Nephron progenitor cell (in vitro differentiated cells): ENCODE measurements around the gene PTER.

Source experiments
- DNase-seq: peaks from one replicate; pipeline ENCODE4 v3.0.0; 2021
- H3K27ac Mint-ChIP-seq: 2 replicates; pipeline ENCODE4 v1.8.0; 2021; ENCODE audit warnings: mild to moderate bottlenecking, moderate library complexity, mixed read lengths
- H3K27me3 Mint-ChIP-seq: 2 replicates; pipeline ENCODE4 v1.8.0; 2021; ENCODE audit warnings: mild to moderate bottlenecking, low read depth, mixed read lengths; ENCODE audit not compliant: poor library complexity
- H3K36me3 Mint-ChIP-seq: 2 replicates; pipeline ENCODE4 v1.8.0; 2021; ENCODE audit warnings: low read depth, mixed read lengths
- H3K4me1 Mint-ChIP-seq: 2 replicates; pipeline ENCODE4 v1.8.0; 2021; ENCODE audit warnings: mixed read lengths
- H3K4me3 Mint-ChIP-seq: 2 replicates; pipeline ENCODE4 v1.8.0; 2021; ENCODE audit warnings: mild to moderate bottlenecking, moderate library complexity, mixed read lengths
- H3K9me3 Mint-ChIP-seq: 2 replicates; pipeline ENCODE4 v1.8.0; 2021; ENCODE audit warnings: mild to moderate bottlenecking, moderate library complexity, mixed read lengths
- TF ChIP-seq, protein P1 (sequence below): fragments of 200-600 bp; sonication (generic); IDR thresholded peaks from 2 replicates; pipeline ENCODE4 v1.5.0; 2021; ENCODE audit warnings: antibody characterized with exemption

PTER gene

GRCh38 chr10:16449454-16449853 lies 12.6 kb downstream of the PTER start:
- no peak for DNase-seq
- Mint-ChIP-seq H3K9me3 (peaks cover 15% of the 10 kb centered on the region), H3K4me3 (no peak overlapping the region), H3K27me3 (no peaks in the 10 kb centered on the region), H3K27ac (no peak overlapping the region), H3K4me1 (no peaks in the 10 kb centered on the region), H3K36me3 (peaks cover 33% of the 10 kb centered on the region)
- TF ChIP-seq, protein P1, sequence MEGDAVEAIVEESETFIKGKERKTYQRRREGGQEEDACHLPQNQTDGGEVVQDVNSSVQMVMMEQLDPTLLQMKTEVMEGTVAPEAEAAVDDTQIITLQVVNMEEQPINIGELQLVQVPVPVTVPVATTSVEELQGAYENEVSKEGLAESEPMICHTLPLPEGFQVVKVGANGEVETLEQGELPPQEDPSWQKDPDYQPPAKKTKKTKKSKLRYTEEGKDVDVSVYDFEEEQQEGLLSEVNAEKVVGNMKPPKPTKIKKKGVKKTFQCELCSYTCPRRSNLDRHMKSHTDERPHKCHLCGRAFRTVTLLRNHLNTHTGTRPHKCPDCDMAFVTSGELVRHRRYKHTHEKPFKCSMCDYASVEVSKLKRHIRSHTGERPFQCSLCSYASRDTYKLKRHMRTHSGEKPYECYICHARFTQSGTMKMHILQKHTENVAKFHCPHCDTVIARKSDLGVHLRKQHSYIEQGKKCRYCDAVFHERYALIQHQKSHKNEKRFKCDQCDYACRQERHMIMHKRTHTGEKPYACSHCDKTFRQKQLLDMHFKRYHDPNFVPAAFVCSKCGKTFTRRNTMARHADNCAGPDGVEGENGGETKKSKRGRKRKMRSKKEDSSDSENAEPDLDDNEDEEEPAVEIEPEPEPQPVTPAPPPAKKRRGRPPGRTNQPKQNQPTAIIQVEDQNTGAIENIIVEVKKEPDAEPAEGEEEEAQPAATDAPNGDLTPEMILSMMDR: no peak

GRCh38 chr10:16458166-16458955 lies 21.6 kb downstream of the PTER start:
- Mint-ChIP-seq H3K4me1 (peaks cover 7% of the 10 kb centered on the region), H3K36me3 (no peaks in the 10 kb centered on the region), H3K27me3 (peaks cover 13% of the 10 kb centered on the region), H3K9me3 (no peaks in the 10 kb centered on the region), H3K4me3 (no peak overlapping the region), H3K27ac (peak overlapping the region; percentile 64)
- TF ChIP-seq, protein P1: no peak
- no peak for DNase-seq

DNA sequence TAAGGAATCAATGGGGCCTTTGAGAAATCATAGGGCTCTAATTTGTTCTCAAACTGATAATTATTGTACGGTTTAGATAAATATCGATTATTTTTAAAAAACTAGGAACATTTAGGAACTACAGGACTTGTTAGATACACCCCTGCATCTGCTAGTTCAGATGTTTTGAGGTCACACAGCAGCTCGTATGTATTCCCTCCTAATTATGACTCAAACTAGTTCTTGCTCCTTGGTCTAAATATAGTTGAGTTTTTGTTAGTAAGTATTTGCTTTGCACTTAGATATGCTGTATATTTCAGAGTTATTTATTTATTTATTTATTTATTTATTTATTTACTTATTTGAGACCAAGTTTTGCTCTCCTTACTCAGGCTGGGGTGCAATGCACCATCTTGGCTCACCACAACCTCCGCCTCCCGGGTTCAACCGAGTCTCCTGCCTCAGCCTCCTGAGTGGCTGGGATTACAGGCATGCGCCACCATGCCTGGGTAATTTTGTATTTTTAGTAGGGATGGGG lies 22.7 kb downstream of the PTER start:
- Mint-ChIP-seq H3K27me3 (peaks cover 16% of the 10 kb centered on the region), H3K27ac (no peak overlapping the region), H3K4me1 (peaks cover 7% of the 10 kb centered on the region), H3K36me3 (peaks cover 11% of the 10 kb centered on the region), H3K4me3 (no peak overlapping the region), H3K9me3 (peaks cover 9% of the 10 kb centered on the region)
- no peak for DNase-seq
- TF ChIP-seq, protein P1: no peak

GRCh38 chr10:16466001-16466400 lies 29.2 kb downstream of the PTER start:
- H3K36me3 Mint-ChIP-seq: peaks cover 24% of the 10 kb centered on the region
- H3K9me3 Mint-ChIP-seq: peaks cover 17% of the 10 kb centered on the region
- peaks cover 17% of the 10 kb centered on the region for H3K27me3 Mint-ChIP-seq
- DNase-seq: no peak
- no peaks in the 10 kb centered on the region for H3K4me1 Mint-ChIP-seq
- H3K4me3 Mint-ChIP-seq: no peak overlapping the region
- no peak overlapping the region for H3K27ac Mint-ChIP-seq
- TF ChIP-seq, protein P1: no peak

DNA sequence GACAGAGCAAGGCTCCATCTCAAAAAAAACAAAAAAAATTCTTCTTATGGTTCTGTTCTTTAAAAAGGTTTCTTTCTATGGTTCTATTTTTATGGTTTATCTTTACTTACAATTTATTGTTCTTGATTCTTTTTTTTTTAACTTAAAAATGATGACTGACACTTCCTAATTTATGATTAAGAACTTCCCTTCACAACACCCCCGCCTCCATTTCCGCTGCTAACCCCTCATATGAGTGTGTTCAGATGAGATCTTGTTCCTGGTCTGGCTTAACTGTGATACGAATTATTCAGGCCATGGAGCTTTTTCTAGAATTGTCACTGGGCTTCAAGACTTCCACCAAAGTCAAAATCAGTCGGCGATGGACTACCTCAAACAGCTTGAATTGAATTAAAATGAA lies 33.9 kb downstream of the PTER start:
- Mint-ChIP-seq H3K9me3 (peaks cover under 1% of the 10 kb centered on the region), H3K4me1 (no peaks in the 10 kb centered on the region), H3K27me3 (peaks cover 6% of the 10 kb centered on the region), H3K27ac (no peak overlapping the region), H3K36me3 (peaks cover under 1% of the 10 kb centered on the region), H3K4me3 (no peak overlapping the region)
- DNase-seq: no peak
- TF ChIP-seq, protein P1: no peak

DNA sequence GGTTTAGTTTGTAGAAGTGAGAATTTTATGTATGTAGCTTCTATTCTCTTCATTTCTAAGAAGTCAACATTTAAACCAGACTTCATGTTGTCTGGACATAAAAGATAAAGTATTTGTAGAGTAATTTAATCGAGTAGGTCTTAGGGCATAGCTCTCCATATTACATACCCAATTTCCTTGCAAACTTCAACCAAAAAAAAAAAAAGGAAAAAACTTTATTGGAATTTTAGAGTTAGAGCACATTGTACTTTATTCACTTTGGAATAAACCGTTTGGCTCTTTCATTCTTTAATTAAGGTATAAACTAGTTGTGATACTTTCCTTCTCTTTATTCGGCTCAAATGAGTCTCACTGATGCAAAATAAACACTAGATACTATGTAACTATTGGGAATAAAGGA lies 36.0 kb downstream of the PTER start:
- TF ChIP-seq, protein P1: no peak
- H3K4me1 Mint-ChIP-seq: no peaks in the 10 kb centered on the region
- peaks cover 6% of the 10 kb centered on the region for H3K27me3 Mint-ChIP-seq
- H3K4me3 Mint-ChIP-seq: no peak overlapping the region
- no peak for DNase-seq
- no peaks in the 10 kb centered on the region for H3K9me3 Mint-ChIP-seq
- no peak overlapping the region for H3K27ac Mint-ChIP-seq
- H3K36me3 Mint-ChIP-seq: no peaks in the 10 kb centered on the region
